Stimulated activated CD4-positive, alpha-beta T cell treated with anti-CD3 and anti-CD28 coated beads, Interleukin-15, amount 100 ng/mL, for 48 hours (primary cell): ENCODE results near the gene CLEC4M.
"Not testable (repeated sequence)": the region's sequence is repeated elsewhere in the genome, so short reads cannot be mapped to it uniquely, and the experiment has no call there.

Experiments used
- DNase-seq, 2 donors: peaks; one replicate each; pipeline ENCODE4 v3.0.0-alpha.2; 2020; ENCODE audit warnings: low read depth in 2 of 2

CLEC4M gene

GRCh38 chr19:7806876-7807275, 43.8 kb downstream of the CLEC4M start:
- no peak for DNase-seq

DNA sequence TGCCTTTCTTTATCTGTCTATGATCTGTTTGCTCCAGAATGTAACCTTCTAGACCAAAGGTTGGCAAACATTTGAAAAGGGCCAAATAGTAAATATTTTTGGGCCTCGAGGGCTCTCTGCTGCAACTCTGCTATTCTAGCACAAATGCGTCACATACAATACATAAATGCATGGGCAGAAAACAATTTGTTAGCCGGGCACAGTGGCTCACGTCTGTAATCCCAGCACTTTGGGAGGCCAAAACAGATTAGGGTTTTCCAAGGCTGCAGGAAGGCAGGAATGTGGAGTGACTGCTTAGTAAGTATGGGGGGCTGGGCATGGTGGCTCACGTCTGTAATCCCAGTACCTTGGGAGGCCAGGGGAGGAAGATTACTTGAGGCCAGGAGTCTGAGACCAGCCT, 45.1 kb downstream of the CLEC4M start:
- DNase-seq = no peak

DNA sequence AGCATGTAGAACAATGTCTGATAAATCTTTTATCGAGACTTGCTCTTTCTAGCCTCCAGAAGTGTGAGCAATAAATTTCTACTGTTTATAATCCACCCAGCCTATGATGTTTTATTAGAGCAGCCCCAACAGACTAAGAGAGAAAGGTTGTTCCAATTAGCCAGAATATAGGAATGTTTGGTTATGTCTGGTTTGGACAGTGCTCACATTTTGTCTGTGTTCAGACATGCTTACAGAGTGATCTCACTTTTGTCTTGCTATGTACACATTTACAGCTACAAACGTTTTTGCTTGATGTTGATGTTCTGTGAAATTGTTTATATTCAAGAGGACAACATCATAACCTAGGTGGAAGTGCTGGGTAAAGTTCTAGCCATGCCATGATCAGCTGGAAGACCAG, 48.9 kb downstream of the CLEC4M start:
- DNase-seq = no peak

DNA sequence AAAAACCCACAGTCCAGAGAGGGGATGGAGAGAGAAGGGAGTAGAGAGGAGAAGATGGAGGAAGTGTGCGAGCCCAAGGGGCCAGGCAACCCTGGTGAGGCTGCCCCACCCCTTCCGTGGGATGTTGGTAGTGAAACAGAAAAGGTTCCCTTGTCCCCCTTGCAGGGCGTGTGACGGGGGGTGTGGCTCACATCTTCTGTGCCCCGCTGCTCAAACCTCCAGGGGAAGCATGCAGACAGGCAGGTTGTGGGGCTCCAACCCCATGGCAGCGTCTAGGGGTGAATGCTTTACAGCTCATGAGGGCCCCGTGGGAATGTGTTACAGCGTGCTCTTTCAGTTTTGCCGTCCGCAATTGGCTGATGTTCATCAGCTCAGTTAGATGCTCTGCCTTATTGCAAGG, 52.3 kb downstream of the CLEC4M start:
- no peak for DNase-seq

GRCh38 chr19:7816040-7816439, 53.0 kb downstream of the CLEC4M start:
- DNase-seq = not testable (repeated sequence)

- no peak for DNase-seq
These were observed 54.8 kb downstream of the CLEC4M start for GRCh38 chr19:7817801-7818200.

DNA sequence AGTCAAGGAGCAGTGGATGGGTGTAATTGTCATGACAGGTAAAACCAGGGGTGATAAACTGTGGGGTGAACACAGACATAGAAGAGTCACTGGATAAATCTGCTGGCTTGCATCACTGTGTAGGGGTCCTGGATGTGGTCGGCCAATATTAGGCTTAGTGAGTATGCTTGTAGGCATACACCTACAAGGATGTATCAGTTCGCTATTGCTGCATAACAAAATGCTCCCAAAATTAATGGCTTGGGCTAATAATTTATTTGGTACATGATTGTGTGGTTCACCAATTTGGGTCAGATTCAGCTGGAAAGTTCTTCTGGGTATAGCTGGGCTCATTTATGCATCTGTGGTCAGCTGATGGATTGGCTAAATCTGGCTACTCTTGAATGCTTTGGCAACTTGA, 55.8 kb downstream of the CLEC4M start:
- no peak for DNase-seq
